NCI-H524 (cell line): ENCODE data around the gene SLC6A17.

Experiments
- DNase-seq, 2 experiments: peaks; one replicate each; lab custom pipeline; 2025; lab: John Stamatoyannopoulos, UW

Gene SLC6A17

GRCh38 chr1:110173466-110174105 is 23.3 kb downstream of the SLC6A17 start:
- no peak for DNase-seq

GRCh38 chr1:110174961-110175360 is 24.7 kb downstream of the SLC6A17 start:
- DNase-seq = no peak

GRCh38 chr1:110176299-110176956 is 26.1 kb downstream of the SLC6A17 start:
- DNase-seq = peak; percentile 17 to 61

DNA sequence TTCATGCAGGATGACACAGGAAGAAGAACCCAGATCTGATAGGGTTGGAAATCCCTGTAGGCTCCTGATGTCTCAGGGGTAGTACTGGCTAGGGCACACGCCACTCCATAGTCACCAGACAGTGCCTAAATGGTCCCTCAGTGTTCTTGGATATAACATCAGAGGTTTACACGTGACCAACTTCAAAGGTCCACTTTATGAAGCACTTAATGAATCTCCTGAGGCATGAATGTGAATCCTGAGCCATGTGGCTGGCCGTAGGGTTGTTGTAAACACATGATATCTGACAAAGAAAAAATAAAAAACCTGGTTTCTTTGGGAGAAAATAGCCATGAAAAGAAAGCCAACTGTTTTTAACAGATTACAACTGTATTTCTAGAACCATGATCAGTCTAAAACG is 27.5 kb downstream of the SLC6A17 start:
- no peak for DNase-seq

GRCh38 chr1:110183642-110184167 is 33.4 kb downstream of the SLC6A17 start:
- no peak for DNase-seq

DNA sequence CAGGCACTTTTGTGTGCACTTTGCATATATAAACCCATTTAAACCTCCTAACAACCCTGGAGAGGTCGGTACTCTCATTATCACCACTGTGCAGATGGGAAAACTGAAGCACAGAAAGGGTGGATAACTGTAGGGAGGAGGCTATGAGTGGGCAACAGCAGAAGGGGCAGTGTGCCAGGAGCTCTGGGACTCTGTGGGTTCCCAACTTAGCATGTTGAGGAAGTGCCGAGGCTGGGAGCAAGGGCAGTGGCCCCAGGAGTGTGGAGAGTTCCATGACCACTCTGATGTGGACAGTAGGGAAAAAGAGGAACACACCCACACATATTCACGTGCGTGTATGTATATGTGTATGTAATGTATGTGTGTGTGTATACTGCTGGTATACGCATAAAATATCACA is 34.2 kb downstream of the SLC6A17 start:
- no peak for DNase-seq

DNA sequence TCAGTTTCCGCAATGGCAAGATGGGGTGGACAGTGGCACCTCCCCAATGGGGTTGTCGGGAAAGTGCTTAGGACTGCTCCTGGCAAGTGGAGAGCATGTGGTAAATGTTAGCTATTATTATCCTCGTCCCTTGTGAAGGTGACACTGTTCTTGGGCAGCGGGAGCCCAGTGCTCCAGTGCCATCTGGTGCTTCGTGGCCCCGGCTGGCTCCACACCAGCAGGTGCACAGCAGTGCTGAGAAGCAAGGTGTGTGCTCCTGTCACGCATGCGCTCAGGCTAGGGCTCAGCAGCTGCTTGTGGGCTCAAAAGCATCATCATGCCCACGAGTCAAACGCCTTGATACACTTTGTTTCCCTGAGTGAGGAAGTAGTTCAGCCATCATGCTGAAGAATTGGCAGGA is 34.9 kb downstream of the SLC6A17 start:
- DNase-seq = peak; percentile 56 to 89

GRCh38 chr1:110186558-110186957 is 36.3 kb downstream of the SLC6A17 start:
- no peak for DNase-seq

GRCh38 chr1:110187139-110187890 is 37.0 kb downstream of the SLC6A17 start:
- no peak for DNase-seq

DNA sequence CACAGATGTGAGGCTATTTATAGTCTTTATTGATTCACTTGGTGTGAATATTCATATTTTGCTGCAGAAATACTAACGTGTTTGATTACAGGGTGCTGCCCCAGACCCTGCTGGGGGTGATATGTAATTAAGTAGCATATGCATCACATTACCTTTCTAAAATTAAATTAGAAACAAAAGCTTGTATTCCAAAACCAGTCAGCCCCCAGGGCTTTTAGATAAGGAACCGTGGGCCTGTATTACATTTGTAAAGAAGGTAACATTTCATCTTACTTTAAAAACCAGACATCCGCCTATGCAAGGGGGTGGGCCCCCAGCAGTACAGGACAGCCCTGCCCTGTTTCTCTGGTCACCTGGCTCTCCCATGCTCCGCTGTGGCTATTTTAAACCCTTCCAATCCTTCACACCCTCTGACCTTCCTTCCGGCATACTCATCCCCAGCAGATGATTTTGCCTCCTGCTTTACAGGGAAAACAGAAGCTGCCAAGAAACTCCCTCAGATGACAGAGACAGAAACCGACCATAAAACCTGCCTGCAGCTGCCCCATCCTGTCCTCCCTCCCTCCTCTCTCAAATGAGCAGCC is 37.8 kb downstream of the SLC6A17 start:
- DNase-seq = no peak

- no peak for DNase-seq
Measured at GRCh38 chr1:110189181-110189580, 38.9 kb downstream of the SLC6A17 start.

- DNase-seq = no peak
Measured at GRCh38 chr1:110190282-110190929, 40.1 kb downstream of the SLC6A17 start.

DNA sequence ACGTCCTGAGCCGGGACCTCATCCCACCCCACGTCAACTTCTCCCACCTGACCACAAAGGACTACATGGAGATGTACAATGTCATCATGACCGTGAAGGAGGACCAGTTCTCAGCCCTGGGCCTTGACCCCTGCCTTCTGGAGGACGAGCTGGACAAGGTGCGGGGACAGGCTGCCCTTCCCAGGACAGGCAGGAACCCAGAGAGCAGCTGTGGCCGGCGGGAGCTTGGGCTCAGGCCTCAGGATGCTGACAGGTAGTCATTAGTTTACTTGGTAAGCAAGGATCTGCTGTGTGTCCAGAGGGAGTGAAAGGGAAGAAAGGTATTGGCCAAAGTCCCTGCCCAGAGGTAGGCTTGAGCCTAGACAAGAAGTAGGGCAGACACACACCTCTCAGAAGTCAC is 42.2 kb downstream of the SLC6A17 start:
- DNase-seq = no peak

GRCh38 chr1:110195196-110195595 is 44.9 kb downstream of the SLC6A17 start:
- no peak for DNase-seq

GRCh38 chr1:110196917-110197765 is 46.8 kb downstream of the SLC6A17 start:
- DNase-seq = peak in 1 of 2 experiments; percentile 58

GRCh38 chr1:110197905-110198629 is 47.8 kb downstream of the SLC6A17 start:
- DNase-seq = no peak

GRCh38 chr1:110198746-110199145 is 48.5 kb downstream of the SLC6A17 start:
- no peak for DNase-seq

- DNase-seq = no peak
Measured at GRCh38 chr1:110200190-110200589, 49.9 kb downstream of the SLC6A17 start.

DNA sequence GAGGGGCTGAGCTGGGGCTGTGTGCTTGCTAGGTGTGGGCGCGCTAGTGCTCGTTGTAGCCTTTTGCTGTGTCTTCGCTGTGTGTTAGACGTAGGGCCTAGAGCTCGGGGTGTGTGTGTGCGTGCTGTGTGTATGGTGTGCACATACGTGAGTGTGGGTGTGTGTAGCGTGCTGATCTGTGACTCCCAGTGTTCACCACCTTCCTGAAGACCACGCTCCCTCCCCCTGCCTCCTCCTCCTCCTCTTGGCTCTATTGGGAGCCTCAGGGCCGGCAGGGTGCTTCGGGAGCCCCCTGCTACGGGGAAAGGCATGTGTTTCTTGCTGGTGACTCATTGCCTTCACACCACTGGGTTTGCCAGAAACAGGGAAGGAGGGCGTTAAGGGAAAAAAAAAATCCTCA is 50.4 kb downstream of the SLC6A17 start:
- no peak for DNase-seq

- DNase-seq = no peak
Measured at GRCh38 chr1:110201157-110201825, 51.0 kb downstream of the SLC6A17 start.
